HEK293 (cell line): ENCODE data around the gene AMOTL1.

Experiments used
- HOXA7 ChIP-seq: sonication (generic); formaldehyde crosslinking; IDR thresholded peaks from 2 replicates; pipeline ENCODE4 v1.8.1; 2022; ENCODE audit warnings: missing genetic modification reagents, borderline replicate concordance
- PRDM10 ChIP-seq: fragments of 450-650 bp; formaldehyde crosslinking; IDR thresholded peaks from 2 replicates; pipeline ENCODE4 v1.5.1; 2016; ENCODE audit warnings: missing biosample characterization, missing genetic modification characterization
- REST ChIP-seq: fragments of 450-650 bp; formaldehyde crosslinking; IDR thresholded peaks from 2 replicates; pipeline ENCODE4 v1.5.1; 2016; ENCODE audit warnings: missing biosample characterization, missing genetic modification characterization
- SCRT2 ChIP-seq: fragments of 450-650 bp; formaldehyde crosslinking; IDR thresholded peaks from 2 replicates; pipeline ENCODE4 v1.5.1; 2016; ENCODE audit warnings: missing biosample characterization, missing genetic modification characterization
- ZNF214 ChIP-seq: fragments of 450-650 bp; formaldehyde crosslinking; IDR thresholded peaks from 2 replicates; pipeline ENCODE4 v1.5.1; 2017; ENCODE audit warnings: missing biosample characterization, mild to moderate bottlenecking, missing genetic modification characterization, borderline replicate concordance
- ZNF324 ChIP-seq: fragments of 450-650 bp; formaldehyde crosslinking; IDR thresholded peaks from 2 replicates; pipeline ENCODE4 v1.5.1; 2016; ENCODE audit warnings: missing biosample characterization, missing genetic modification characterization
- ZNF549 ChIP-seq: fragments of 450-650 bp; IDR thresholded peaks from 2 replicates; pipeline ENCODE4 v1.5.1; 2018; ENCODE audit warnings: missing biosample characterization, missing genetic modification characterization, mild to moderate bottlenecking, inconsistent platforms, moderate library complexity
- ZSCAN30 ChIP-seq: fragments of 450-650 bp; IDR thresholded peaks from 2 replicates; pipeline ENCODE4 v1.5.1; 2018; ENCODE audit warnings: missing biosample characterization, mild to moderate bottlenecking, missing genetic modification characterization, moderate library complexity
- TF ChIP-seq, protein P1 (sequence below): fragments of 450-650 bp; formaldehyde crosslinking; IDR thresholded peaks from 2 replicates; pipeline ENCODE4 v1.5.1; 2016; ENCODE audit warnings: missing biosample characterization, missing genetic modification characterization

GRCh38 chr11:94751786-94752185, 16.4 kb upstream of the AMOTL1 start:
- TF ChIP-seq, protein P1, sequence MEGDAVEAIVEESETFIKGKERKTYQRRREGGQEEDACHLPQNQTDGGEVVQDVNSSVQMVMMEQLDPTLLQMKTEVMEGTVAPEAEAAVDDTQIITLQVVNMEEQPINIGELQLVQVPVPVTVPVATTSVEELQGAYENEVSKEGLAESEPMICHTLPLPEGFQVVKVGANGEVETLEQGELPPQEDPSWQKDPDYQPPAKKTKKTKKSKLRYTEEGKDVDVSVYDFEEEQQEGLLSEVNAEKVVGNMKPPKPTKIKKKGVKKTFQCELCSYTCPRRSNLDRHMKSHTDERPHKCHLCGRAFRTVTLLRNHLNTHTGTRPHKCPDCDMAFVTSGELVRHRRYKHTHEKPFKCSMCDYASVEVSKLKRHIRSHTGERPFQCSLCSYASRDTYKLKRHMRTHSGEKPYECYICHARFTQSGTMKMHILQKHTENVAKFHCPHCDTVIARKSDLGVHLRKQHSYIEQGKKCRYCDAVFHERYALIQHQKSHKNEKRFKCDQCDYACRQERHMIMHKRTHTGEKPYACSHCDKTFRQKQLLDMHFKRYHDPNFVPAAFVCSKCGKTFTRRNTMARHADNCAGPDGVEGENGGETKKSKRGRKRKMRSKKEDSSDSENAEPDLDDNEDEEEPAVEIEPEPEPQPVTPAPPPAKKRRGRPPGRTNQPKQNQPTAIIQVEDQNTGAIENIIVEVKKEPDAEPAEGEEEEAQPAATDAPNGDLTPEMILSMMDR (tag by site-specific recombination) = no peak
- TF ChIP-seq REST (tag by site-specific recombination) = no peak
- no peak for TF ChIP-seq SCRT2 (tag by site-specific recombination)
- no peak for TF ChIP-seq ZNF324 (tag by site-specific recombination)
- TF ChIP-seq HOXA7 (CRISPR knock-in tag) = no peak
- TF ChIP-seq PRDM10 (tag by site-specific recombination) = no peak
- no peak for TF ChIP-seq ZNF549
- TF ChIP-seq ZSCAN30 = no peak
- no peak for TF ChIP-seq ZNF214 (tag by site-specific recombination)
